ENCODE measurements around the gene SCLT1.

SCLT1 gene

GRCh38 chr4:128955751-128956150 is 137.6 kb downstream of the SCLT1 start:
- DNase-seq: no peak

- DNase-seq: no peak
These were observed 138.4 kb downstream of the SCLT1 start for GRCh38 chr4:128954941-128955340.

GRCh38 chr4:128951316-128951715 is 142.0 kb downstream of the SCLT1 start:
- DNase-seq: no peak

GRCh38 chr4:128950796-128951195 is 142.5 kb downstream of the SCLT1 start:
- DNase-seq: no peak

- DNase-seq: no peak
These were observed 146.4 kb downstream of the SCLT1 start for GRCh38 chr4:128946916-128947315.

GRCh38 chr4:128942607-128943006 is 150.7 kb downstream of the SCLT1 start:
- DNase-seq: no peak

- no peak for DNase-seq
These were observed 152.4 kb downstream of the SCLT1 start for GRCh38 chr4:128940971-128941370.

GRCh38 chr4:128930051-128930450 is 163.3 kb downstream of the SCLT1 start:
- DNase-seq: no peak

GRCh38 chr4:128924951-128925350 is 168.4 kb downstream of the SCLT1 start:
- no peak for DNase-seq

- DNase-seq: no peak
These were observed 171.4 kb downstream of the SCLT1 start for GRCh38 chr4:128921954-128922353.

- no peak for DNase-seq
These were observed 175.6 kb downstream of the SCLT1 start for GRCh38 chr4:128917781-128918180.

- DNase-seq: no peak
These were observed 176.5 kb downstream of the SCLT1 start for GRCh38 chr4:128916832-128917231.

- no peak for DNase-seq
These were observed 177.8 kb downstream of the SCLT1 start for GRCh38 chr4:128915544-128915943.

- DNase-seq: no peak
These were observed 180.1 kb downstream of the SCLT1 start for GRCh38 chr4:128913228-128913627.

- no peak for DNase-seq
These were observed 184.6 kb downstream of the SCLT1 start for GRCh38 chr4:128908735-128909134.

- DNase-seq: no peak
These were observed 185.4 kb downstream of the SCLT1 start for GRCh38 chr4:128907981-128908380.

GRCh38 chr4:128906581-128906980 is 186.8 kb downstream of the SCLT1 start:
- DNase-seq: no peak

- DNase-seq: no peak
These were observed 188.5 kb downstream of the SCLT1 start for GRCh38 chr4:128904821-128905220.

GRCh38 chr4:128880662-128881061 is 212.7 kb downstream of the SCLT1 start:
- DNase-seq: no peak

- DNase-seq: no peak
These were observed 213.4 kb downstream of the SCLT1 start for GRCh38 chr4:128879971-128880370.

GRCh38 chr4:128879283-128879682 is 214.1 kb downstream of the SCLT1 start:
- no peak for DNase-seq

GRCh38 chr4:128877934-128878333 is 215.4 kb downstream of the SCLT1 start:
- no peak for DNase-seq

GRCh38 chr4:128876200-128876599 is 217.1 kb downstream of the SCLT1 start:
- no peak for DNase-seq

GRCh38 chr4:128871948-128872347 is 221.4 kb downstream of the SCLT1 start:
- DNase-seq: no peak

- no peak for DNase-seq
These were observed 223.4 kb downstream of the SCLT1 start for GRCh38 chr4:128869776-128870509.
